D721Med (cell line): Measurements from ENCODE around the gene SPATA22.

Source experiments
- DNase-seq: peaks from one replicate; pipeline ENCODE4 v3.0.0; 2011; ENCODE audit warnings: low spot score; ENCODE audit not compliant: insufficient read length
- FAIRE-seq: peaks from 2 replicates; lab custom pipeline; 2011; peaks lifted over from hg19 to GRCh38; lab: Jason Lieb, UNC
- TF ChIP-seq, protein P1 (sequence below): IDR thresholded peaks from 2 replicates; pipeline ENCODE4 v1.5.1; 2012; ENCODE audit warnings: mild to moderate bottlenecking, control low read depth; ENCODE audit not compliant: insufficient read depth; ENCODE audit errors: missing control alignments

SPATA22 gene

DNA sequence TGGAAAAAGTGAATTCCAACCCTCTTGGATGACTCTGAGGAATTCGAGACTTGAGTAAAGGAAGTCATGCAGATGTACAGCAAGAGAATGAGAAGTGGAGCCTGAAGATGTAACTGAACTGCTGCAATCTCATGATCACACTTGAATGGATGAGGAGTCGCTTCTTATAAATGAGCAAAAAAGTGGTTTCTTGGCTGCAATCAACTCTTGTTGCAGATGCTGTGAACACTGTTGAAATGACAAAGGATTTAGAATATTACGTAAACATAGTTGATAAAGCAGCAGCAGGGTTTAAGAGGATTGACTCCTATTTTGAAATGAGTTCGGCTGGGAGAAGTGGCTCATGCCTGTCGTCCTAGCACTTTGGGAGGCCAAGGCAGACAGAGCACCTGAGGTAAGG lies 29.7 kb upstream of the SPATA22 start:
- TF ChIP-seq, protein P1, sequence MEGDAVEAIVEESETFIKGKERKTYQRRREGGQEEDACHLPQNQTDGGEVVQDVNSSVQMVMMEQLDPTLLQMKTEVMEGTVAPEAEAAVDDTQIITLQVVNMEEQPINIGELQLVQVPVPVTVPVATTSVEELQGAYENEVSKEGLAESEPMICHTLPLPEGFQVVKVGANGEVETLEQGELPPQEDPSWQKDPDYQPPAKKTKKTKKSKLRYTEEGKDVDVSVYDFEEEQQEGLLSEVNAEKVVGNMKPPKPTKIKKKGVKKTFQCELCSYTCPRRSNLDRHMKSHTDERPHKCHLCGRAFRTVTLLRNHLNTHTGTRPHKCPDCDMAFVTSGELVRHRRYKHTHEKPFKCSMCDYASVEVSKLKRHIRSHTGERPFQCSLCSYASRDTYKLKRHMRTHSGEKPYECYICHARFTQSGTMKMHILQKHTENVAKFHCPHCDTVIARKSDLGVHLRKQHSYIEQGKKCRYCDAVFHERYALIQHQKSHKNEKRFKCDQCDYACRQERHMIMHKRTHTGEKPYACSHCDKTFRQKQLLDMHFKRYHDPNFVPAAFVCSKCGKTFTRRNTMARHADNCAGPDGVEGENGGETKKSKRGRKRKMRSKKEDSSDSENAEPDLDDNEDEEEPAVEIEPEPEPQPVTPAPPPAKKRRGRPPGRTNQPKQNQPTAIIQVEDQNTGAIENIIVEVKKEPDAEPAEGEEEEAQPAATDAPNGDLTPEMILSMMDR = no peak
- no peak for FAIRE-seq

DNA sequence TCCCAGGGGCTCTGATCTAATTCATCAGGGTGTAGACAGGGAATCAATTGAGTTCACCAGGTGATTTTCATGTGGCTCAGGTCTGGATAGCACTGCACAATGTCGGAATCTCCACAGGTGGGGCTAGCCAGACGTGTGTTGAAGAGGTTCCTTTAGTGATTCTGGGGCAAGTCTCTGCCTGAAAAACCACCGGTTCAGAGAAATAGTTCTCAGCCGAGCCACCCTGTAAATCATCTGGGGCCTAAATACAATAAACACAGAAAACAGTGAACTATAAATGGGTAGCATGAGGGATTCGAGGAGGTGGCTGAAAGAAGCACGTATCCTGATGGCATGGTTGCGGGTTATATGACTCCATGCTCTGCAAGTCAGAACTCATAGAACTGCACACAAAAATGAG lies 25.5 kb upstream of the SPATA22 start:
- DNase-seq = no peak
- TF ChIP-seq, protein P1 = no peak
- no peak for FAIRE-seq

More for the DNA sequence above, 29.7 kb upstream of the SPATA22 start:
- DNase-seq = no peak

DNA sequence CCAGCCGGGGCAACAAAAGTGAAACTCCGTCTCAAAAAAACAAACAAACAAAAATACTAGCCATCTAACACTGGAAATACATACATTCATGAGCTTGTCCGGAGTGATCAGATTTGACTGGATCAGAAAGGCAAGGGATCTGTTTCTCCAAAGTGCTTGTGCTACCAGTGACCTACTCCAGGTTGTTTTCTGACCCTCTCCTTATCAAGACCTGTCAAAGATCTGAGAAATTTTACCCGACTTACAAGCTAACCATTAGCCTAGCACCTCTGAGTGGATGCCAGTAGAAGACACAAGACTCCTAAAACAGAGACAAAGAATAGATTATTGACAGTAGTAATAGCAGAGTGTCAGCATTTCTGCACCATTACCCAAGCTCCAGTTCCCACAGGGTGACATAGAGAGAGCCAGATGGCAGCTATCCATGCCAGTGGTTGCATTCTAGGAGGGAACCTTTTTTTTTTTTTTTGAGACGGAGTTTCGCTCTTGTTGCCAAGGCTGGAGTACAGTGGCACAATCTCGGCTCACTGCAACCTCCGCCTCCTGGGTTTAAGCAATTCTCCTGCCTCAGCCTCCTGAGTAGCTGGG lies 14.0 kb upstream of the SPATA22 start:
- DNase-seq (no peak), FAIRE-seq (no peak)
- TF ChIP-seq, protein P1 = no peak

DNA sequence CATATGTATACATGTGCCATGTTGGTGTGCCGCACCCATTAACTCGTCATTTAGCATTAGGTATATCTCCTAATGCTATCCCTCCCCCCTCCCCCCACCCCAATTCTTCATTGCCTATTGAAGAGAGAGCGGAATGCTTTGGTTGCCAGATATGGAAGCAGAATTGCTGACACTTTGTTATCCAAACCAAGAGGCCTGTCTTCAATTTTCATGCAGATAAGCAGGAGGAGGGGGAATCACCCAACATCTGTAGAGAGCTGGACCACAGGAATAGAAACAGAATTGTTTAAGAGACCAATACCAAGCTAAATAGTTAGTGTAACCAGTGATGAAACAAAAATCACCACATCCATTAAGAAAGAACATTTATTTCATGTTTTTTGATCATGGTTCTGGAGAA lies 11.2 kb upstream of the SPATA22 start:
- TF ChIP-seq, protein P1 = no peak
- FAIRE-seq = no peak
- no peak for DNase-seq

DNA sequence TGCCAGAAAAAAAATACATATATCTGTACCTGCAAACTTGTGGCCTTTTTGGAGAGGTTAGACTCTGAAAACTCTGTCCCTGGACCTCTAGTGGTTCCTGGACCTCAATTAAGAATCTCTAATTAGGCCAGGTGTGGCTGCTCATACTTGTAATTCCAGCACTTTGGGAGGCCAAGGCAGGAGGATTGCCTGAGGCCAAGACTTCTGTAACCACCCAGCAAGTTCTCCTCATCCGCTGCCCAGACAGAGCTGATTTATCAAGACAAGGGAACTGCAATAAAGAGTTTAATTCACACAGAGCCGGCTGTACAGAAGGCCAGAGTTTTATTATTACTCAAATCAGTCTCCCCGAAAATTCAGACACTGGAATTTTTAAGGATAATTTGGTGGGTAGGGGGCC lies 8.4 kb upstream of the SPATA22 start:
- FAIRE-seq (no peak), DNase-seq (no peak)
- TF ChIP-seq, protein P1 = no peak

DNA sequence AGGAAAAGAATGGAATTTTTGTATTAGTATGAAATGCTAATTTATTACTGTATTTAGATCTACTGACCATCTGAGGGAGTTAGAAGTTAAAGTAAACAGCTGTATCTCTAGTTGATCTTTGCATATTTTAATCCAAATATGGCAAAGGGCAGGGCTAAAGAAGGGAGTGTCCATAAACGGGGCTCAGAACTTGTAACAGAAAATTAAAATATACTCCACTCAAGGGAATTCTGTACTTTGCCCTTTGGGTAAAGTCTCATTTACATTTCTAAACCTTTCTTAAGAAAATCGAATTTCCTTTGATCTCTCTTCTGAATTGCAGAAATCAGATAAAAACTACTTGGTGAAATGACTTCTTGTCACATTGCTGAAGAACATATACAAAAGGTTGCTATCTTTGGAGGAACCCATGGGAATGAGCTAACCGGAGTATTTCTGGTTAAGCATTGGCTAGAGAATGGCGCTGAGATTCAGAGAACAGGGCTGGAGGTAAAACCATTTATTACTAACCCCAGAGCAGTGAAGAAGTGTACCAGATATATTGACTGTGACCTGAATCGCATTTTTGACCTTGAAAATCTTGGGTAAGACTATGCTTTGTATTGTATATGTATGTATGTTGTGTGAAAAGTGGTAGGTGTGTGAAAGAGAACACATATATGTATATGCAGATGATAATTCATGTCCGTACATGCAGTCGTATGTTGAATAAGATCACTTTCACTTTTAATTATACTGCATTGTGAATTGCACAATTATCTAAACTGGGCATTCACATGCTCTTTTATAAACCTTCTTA lies 4.4 kb upstream of the SPATA22 start, which contains the start of gene ASPA:
Gene ASPA (plus strand): TSS at position 186 of the 799 bp plus-strand sequence. CDS start 163 bp downstream, at position 349.
- FAIRE-seq (no peak), DNase-seq (no peak)
- TF ChIP-seq, protein P1 = no peak

DNA sequence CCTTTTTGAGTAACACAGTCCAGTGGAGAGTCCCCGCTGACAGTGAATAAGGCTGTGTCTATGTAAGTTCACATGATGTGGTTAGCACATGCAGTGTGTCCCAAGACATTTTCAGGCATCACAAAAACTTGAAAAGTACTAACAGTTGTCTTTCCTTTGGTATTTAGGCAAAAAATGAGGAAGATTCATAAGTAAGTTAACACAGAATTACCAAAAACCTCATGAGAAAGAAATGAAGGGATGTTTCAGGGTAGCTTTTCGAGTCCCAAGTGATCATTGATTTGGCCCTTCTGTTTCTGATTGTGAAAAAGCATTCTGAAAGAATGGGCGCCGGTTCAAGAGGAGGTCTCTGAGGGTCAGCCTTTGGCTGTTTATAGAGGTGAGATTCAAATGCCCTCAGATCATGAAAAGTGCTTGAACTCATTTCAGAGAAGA lies 3.6 kb upstream of the SPATA22 start:
- TF ChIP-seq, protein P1 = no peak
- no peak for DNase-seq
- FAIRE-seq = no peak
